ENCODE results near the gene PPP1R3C.

DNA sequence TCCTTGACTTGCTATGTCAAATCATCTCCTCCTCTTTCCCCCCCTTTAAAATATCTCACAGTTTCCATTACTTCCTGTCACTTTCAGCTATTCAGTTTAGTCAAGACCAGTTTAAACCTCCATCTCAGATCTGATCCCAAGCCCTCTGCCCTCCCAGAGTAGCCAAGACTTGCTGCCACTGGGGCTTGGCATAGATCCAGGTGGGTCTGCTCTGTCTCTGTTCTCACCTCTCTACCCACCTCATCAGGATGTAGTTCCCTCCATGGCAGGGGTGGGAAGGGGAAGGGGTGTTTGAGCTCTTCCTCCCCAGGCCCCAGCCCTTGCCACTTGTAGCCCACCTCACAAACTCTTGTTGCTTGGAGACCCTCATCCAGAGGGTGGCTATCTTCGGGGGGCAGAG, 22.0 kb downstream of the PPP1R3C start:
- TF ChIP-seq, protein P1, sequence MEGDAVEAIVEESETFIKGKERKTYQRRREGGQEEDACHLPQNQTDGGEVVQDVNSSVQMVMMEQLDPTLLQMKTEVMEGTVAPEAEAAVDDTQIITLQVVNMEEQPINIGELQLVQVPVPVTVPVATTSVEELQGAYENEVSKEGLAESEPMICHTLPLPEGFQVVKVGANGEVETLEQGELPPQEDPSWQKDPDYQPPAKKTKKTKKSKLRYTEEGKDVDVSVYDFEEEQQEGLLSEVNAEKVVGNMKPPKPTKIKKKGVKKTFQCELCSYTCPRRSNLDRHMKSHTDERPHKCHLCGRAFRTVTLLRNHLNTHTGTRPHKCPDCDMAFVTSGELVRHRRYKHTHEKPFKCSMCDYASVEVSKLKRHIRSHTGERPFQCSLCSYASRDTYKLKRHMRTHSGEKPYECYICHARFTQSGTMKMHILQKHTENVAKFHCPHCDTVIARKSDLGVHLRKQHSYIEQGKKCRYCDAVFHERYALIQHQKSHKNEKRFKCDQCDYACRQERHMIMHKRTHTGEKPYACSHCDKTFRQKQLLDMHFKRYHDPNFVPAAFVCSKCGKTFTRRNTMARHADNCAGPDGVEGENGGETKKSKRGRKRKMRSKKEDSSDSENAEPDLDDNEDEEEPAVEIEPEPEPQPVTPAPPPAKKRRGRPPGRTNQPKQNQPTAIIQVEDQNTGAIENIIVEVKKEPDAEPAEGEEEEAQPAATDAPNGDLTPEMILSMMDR (IDR thresholded peaks at IDR 0.05; ENCODE audit: low read depth, low read length, missing input control) = no peak
- TF ChIP-seq, protein P2, sequence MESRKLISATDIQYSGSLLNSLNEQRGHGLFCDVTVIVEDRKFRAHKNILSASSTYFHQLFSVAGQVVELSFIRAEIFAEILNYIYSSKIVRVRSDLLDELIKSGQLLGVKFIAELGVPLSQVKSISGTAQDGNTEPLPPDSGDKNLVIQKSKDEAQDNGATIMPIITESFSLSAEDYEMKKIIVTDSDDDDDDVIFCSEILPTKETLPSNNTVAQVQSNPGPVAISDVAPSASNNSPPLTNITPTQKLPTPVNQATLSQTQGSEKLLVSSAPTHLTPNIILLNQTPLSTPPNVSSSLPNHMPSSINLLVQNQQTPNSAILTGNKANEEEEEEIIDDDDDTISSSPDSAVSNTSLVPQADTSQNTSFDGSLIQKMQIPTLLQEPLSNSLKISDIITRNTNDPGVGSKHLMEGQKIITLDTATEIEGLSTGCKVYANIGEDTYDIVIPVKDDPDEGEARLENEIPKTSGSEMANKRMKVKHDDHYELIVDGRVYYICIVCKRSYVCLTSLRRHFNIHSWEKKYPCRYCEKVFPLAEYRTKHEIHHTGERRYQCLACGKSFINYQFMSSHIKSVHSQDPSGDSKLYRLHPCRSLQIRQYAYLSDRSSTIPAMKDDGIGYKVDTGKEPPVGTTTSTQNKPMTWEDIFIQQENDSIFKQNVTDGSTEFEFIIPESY (IDR thresholded peaks at IDR 0.05) = no peak
- TF ChIP-seq TAF1 (conservative IDR thresholded peaks at IDR 0.05) = no peak
- TF ChIP-seq, protein P3, sequence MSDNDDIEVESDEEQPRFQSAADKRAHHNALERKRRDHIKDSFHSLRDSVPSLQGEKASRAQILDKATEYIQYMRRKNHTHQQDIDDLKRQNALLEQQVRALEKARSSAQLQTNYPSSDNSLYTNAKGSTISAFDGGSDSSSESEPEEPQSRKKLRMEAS (IDR thresholded peaks at IDR 0.05) = no peak
- TF ChIP-seq YY1 (IDR thresholded peaks at IDR 0.05) = no peak
- no peak for TF ChIP-seq SP1 (IDR thresholded peaks at IDR 0.05)
- TF ChIP-seq JUND (IDR thresholded peaks at IDR 0.05) = no peak
- TF ChIP-seq, protein P4, sequence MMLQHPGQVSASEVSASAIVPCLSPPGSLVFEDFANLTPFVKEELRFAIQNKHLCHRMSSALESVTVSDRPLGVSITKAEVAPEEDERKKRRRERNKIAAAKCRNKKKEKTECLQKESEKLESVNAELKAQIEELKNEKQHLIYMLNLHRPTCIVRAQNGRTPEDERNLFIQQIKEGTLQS (IDR thresholded peaks at IDR 0.05) = no peak
- no peak for TF ChIP-seq RAD21 (IDR thresholded peaks at IDR 0.05)
- no peak for TF ChIP-seq HNF4A (conservative IDR thresholded peaks at IDR 0.05)
- TF ChIP-seq NR2F2 (IDR thresholded peaks at IDR 0.05) = no peak
